ENCODE measurements around the gene UPP1.
"Not testable (repeated sequence)": the region's sequence is repeated elsewhere in the genome, so short reads cannot be mapped to it uniquely, and the experiment has no call there.

UPP1 gene

DNA sequence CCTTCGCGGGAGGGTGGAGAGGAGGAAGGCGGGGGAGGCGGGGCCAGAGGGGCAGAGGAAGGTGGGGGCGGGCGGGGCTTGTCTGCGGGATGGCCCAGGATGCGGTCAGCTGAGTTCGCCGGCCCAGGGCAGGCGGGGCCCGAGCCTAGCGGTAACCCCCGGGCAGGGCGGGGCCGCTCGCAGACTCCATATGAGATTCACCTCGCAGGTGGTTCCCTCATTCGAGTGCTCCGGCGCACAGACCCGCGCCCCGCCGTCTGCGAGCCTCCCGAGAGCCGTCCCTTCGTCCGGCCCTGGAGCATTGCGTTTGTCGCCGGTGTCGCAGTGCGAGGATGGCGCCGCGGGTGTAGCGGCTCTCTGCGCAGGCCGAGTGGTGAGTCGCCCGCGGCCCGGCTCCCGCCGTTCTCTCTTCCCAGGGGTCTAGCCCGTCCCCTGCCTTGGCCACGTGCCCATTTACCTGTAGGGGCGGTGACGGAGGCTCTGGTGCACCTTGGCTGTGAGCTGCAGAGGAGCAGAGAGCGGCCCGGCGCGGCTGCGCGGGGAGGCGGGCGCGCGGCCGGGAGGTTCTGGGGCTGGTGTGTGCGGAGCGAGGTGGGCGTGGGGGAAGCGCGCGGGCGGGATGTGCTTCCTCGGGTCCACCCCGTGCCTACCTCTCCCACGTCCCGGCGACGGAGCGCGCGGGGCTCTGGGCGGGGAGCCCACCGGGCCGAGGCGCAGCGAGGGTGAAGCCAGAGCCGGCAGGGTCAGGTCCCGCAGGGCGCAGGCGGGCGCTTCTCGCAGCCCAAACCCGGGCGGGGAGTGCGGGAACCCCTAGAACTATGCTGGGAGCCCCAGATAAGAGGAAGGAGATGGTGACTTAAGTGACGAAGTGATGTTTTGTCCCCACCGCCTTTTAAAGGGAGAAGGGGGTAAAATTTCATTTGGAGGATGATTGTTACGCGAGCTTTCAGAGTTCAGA, at the start of gene UPP1:
Gene UPP1 (plus strand): TSS at position 220 of the 958 bp plus-strand sequence. CDS start 5,519 bp downstream, outside the sequence.
- peak; percentile 48 to 82 for DNase-seq

- DNase-seq, result no peak
Measured at GRCh38 chr7:48040944-48041652, 48.0 kb upstream of the UPP1 start.

GRCh38 chr7:48041653-48041970, 47.5 kb upstream of the UPP1 start:
- DNase-seq, result no peak

DNA sequence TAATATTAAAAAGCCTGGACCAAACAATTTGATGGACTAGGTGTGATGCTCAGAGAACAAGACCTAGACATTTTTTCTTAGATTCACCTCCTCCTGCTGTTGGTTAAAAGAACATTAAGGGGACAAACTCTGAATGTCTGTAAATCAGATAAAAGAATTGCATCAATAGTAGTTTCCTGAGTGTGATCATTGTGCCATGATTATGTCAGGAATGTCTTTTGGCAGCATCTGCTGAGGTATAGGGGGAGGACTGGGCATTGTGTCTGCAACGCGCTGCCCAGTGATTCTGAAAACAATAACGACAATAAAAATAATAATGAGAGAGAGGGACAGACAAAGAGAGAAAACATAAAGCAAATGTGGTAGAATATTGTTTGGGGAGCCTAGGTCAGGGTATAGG, 46.8 kb upstream of the UPP1 start:
- DNase-seq, result no peak

DNA sequence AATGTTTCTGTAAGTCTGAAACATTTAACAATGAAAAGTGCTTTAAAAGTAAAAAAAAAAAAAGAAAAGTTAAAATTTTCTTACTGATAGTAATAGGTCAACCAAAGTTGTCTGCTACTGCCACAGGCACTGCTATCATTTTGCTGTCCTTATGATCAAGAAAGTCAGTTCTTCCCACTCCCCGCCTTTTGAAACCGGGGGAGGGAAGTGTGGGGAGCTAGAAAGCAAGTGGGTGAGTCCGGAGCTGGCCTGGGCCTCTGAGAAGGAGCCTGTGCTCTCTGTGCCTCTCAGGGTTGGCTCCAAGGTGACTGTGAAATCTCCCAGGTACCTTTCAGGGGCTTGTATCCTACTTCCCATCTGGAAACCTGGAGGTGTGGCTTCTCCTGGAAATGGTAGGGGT, 46.4 kb upstream of the UPP1 start:
- DNase-seq, result no peak

DNA sequence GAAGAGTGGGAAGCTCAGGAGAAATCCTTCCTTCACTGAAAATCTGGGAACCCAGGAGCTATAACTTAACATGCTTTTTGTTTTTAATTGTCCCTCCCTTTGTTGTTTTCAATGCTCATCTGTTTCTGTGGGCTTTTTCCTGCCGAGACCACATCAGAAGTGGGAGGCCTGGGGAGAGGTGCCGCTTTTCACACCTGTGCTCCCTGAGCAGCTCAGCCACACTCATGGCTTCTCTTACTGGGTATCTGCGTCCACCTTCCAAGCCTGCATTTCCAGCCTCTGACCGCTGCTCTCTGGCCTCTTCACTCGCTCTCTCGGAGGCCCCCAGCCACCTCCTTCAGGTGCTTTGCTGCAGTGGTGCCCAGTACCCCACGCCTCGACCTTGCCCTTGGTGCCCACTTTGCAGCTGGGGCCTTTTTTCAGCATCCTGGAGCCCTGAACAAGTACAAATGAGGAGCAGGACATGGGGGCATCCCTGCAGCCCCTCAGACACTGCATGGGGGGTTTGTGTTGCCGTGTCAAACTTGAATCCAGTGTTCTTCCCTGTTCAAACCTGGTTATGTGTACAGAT, 43.8 kb upstream of the UPP1 start:
- DNase-seq, result no peak

GRCh38 chr7:48046458-48046857, 42.6 kb upstream of the UPP1 start:
- DNase-seq, result no peak

DNA sequence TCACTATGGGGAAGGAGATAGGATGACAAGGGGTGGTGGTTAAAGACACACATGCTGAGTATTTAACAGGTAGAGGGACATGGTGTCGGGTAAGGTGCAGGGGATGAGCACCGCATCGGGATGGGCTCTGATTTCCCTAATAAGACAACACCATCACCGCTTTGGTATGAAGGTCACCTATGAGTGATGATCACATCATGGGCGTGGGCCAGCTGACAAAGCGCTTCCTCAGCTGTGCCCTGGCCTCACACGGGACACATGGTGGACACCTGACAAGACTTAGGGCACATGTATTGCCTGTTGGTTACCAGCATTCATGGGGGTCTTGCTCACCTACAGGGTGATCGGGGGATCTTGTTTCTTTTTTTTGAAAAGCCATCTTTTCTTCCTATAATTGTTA, 41.0 kb upstream of the UPP1 start:
- DNase-seq, result no peak

DNA sequence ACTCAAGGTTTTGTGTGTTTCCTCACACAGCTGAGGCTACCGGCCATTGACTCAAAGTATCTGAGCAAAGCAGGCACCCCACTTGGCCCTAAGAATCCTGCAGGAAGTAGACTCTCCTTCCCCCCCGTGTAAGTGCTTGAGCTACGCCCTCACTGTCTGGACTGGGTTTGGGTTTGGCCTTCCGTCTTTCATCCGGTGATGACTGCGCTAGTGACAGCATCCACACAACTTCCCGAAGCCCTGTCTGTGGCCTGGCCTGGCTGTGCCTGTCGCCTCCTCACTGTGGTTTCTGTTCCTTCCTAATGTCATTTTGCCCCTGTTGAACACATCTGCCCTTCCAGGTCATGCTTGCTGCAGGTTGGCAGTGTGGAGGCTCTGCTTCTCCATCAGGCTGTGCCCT, 39.2 kb upstream of the UPP1 start:
- no peak for DNase-seq

GRCh38 chr7:48052748-48053147, 36.3 kb upstream of the UPP1 start:
- no peak for DNase-seq

GRCh38 chr7:48053736-48054135, 35.3 kb upstream of the UPP1 start:
- DNase-seq, result no peak

DNA sequence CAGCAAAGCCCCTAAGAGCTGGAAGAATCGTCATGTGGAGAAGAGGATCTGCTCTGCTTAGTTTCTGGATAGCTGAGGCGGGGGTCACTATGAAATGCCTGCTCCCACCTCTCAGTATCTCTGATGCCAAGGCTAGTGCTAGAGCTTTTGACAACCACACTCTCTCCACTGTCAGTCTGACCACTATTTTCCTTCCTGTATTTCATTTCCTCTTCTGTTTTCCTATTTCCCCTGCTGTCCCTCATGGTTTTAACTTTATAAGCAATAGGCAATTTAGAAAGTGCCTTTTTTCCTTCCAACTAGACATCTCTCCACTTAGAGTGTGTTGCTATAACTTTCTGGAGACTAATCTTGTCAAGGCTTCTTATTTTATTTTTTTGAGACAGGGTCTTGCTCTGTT, 30.1 kb upstream of the UPP1 start:
- no peak for DNase-seq

GRCh38 chr7:48059706-48060105, 29.4 kb upstream of the UPP1 start:
- DNase-seq, result no peak

GRCh38 chr7:48063985-48064384, 25.1 kb upstream of the UPP1 start:
- DNase-seq, result no peak

- no peak for DNase-seq
Measured at GRCh38 chr7:48067475-48067874, 21.6 kb upstream of the UPP1 start.

DNA sequence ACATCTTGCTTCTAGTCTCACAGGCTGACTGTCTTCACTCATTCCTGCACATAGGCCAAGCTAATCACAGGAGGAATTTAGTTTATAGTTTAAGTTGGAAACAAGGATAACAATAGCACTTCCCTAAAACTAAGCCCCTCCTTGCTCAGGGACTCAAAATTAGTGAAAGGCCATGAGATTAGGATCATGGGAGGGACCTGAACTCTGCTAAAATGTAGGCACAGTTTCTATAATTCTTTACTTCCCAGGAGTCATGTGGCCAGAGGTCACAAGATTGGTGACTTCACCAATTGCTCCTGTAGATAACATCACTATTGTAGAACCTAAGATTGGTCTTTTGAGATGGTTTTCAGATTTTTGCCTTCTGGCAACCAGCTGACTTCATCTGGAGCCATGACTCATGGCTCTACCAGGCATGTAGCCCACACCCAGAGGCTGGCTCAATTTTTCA, 14.8 kb upstream of the UPP1 start:
- DNase-seq, result no peak

- no peak for DNase-seq
Measured at GRCh38 chr7:48077423-48077822, 11.6 kb upstream of the UPP1 start.

GRCh38 chr7:48078470-48078869, 10.6 kb upstream of the UPP1 start:
- no peak for DNase-seq

DNA sequence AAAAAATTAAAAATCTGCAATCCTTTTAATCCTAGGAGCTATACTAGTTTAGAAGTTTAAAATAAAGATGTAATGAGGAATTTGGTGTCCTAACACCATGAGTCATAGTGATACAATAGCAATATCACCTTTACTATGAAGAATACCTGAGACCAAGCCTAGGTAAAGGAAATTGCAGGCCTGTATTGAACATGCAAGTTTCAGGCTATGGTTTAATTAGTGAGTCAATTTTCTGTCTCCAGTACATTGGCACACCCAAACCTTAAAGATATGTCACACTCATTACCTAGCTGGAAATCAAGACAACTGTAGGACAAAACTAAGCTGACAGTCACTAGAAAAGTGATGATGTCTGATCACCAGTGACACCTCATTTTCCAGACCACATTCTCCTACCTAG, 6.7 kb upstream of the UPP1 start:
- DNase-seq, result not testable (repeated sequence)

DNA sequence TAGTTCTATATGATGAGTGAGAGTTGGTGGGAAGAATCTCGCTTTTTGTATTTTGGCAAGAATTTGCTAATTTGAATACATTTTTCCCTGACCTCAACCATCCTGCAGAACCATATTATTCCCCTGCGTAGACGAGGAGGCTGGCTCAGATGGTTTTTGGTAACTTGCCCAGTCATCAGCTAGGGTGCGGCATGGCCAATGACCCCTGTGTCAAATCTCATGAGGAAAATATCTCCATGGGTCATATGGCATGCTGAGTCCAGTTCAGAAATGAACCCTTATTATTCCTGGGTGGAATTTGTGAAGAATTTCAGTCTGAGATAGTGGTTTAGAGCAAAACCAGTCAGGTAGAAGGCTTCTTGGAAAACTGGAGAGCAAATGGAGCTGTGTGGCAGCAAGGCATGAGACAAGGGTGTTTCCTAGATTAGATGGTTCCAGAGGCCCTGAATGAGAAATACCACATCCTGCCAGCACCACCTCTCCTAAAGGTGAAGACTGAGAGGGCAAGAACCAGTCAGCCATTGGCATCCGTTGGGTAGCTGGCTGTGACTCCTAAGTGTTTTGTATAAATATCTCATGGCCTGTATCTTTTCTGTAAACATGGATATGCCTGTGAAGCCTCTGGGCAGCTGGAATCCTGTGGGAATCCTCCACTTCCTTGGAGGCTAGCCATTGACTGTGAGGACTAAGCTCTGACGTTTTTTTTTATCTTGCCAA, 5.8 kb upstream of the UPP1 start:
- no peak for DNase-seq

DNA sequence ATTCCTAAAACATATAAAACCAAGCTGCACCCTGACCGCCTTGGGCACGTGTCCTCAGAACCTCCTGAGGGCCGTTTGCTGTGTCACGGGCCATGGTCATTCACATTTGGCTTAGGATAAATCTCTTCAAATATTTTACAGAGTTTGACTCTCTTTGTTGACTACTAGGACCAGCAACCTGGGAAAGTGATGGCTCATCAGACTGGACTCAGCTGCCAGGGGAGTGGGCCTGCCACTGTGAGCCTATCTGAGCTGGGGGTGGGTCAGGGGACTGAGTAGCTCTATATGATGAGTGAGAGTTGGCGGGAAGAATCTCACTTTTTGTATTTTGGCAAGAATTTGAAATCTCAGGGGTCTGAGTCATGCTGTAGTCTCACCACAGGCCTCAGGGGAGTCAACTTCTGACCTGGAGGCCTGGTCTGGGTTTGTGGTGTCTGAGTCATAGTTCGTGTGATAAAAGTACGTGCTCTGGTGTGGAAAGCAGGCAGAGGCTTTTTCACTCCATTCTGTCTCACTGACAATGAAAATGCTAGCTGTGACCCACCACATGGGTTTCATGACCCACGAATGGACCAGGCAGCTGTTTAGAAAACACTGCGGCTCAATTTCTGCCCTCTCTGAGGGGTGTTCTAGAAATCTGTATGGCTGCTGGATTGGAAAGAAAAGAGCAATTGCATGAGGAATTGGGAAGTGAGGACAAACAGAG, 4.2 kb upstream of the UPP1 start:
- no peak for DNase-seq

GRCh38 chr7:48085433-48085791, 3.7 kb upstream of the UPP1 start:
- DNase-seq, result no peak

DNA sequence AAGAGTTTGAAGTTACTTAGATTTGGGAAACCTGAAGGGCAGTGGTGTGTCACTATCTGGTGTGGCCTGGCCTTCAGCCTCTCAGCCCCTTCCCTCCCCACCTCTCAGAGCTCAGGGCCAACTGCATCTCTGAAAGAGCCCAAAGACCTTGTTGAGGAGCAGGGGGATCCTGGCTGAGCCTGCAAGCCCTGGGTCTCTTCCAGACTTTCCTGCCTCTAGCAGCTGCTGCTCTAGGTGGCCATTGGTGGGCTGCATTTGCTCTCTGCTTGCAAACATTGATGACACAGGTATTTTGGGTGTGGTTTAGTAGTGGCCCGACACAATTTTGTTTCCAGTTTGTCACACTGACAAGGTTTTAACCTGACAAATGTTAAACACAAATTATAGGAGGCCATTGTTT, 3.1 kb upstream of the UPP1 start:
- no peak for DNase-seq

Measured in NCI-H526 (cell line).